Trophoblast cell (in vitro differentiated cells and primary cell): ENCODE results near the gene PIGL.

ENCODE experiments used
- DNase-seq, 2 donors: peaks; one replicate each; pipeline ENCODE4 v3.0.0-alpha.2; 2016
- H2AFZ ChIP-seq: 2 replicates; pipeline ENCODE4 v1.6.1; 2013; ENCODE audit warnings: low read length, moderate library complexity, mild to moderate bottlenecking; ENCODE audit not compliant: insufficient read depth, poor library complexity
- H2AK5ac ChIP-seq: 2 replicates; pipeline ENCODE4 v1.6.1; 2013; ENCODE audit warnings: mild to moderate bottlenecking, low read length
- H2BK120ac ChIP-seq: 2 replicates; pipeline ENCODE4 v1.6.1; 2013; ENCODE audit warnings: low read length, mild to moderate bottlenecking, moderate library complexity; ENCODE audit not compliant: insufficient read depth, poor library complexity
- H2BK12ac ChIP-seq: 2 replicates; pipeline ENCODE4 v1.6.1; 2013; ENCODE audit warnings: mild to moderate bottlenecking, low read length, moderate library complexity
- H2BK5ac ChIP-seq: 2 replicates; pipeline ENCODE4 v1.6.1; 2013; ENCODE audit warnings: low read length, low read depth, moderate library complexity, mild to moderate bottlenecking; ENCODE audit not compliant: poor library complexity
- H3K14ac ChIP-seq: 2 replicates; pipeline ENCODE4 v1.6.1; 2013; ENCODE audit warnings: mild to moderate bottlenecking, low read length
- H3K18ac ChIP-seq: 2 replicates; pipeline ENCODE4 v1.6.1; 2013; ENCODE audit warnings: mild to moderate bottlenecking, low read length
- H3K23ac ChIP-seq: 2 replicates; pipeline ENCODE4 v1.6.1; 2013; ENCODE audit warnings: low read length
- H3K27ac ChIP-seq: 2 replicates; pipeline ENCODE4 v1.5.1; 2013; ENCODE audit warnings: low read depth, mild to moderate bottlenecking, inconsistent platforms, low read length, moderate library complexity
- H3K27me3 ChIP-seq: 2 replicates; pipeline ENCODE4 v1.6.1; 2013; ENCODE audit warnings: inconsistent platforms, mild to moderate bottlenecking, low read length, moderate library complexity; ENCODE audit not compliant: insufficient read depth
- H3K36me3 ChIP-seq, 2 experiments: 1 replicate in 1 of 2; 2 replicates in 1 of 2; pipeline ENCODE4 v1.6.1; 2013; ENCODE audit warnings: low read length in 2 of 2, mild to moderate bottlenecking in 2 of 2, moderate library complexity in 1 of 2; ENCODE audit not compliant: insufficient read depth in 2 of 2, control insufficient read depth in 1 of 2
- H3K4ac ChIP-seq: 2 replicates; pipeline ENCODE4 v1.6.1; 2013; ENCODE audit warnings: low read depth, mild to moderate bottlenecking, low read length, moderate library complexity
- H3K4me1 ChIP-seq, 2 experiments: 1 replicate in 1 of 2; 2 replicates in 1 of 2; pipeline ENCODE4 v1.6.1; 2013; ENCODE audit warnings: low read length in 2 of 2, mild to moderate bottlenecking in 2 of 2, moderate library complexity in 1 of 2; ENCODE audit not compliant: insufficient read depth in 2 of 2, control insufficient read depth in 1 of 2
- H3K4me2 ChIP-seq: 2 replicates; pipeline ENCODE4 v1.6.1; 2013; ENCODE audit warnings: inconsistent platforms, mild to moderate bottlenecking, low read length, moderate library complexity
- H3K4me3 ChIP-seq: 2 replicates; pipeline ENCODE4 v1.5.1; 2013; ENCODE audit warnings: mild to moderate bottlenecking, low read depth, low read length, inconsistent platforms
- H3K79me1 ChIP-seq: one replicate; pipeline ENCODE4 v1.6.1; 2013; ENCODE audit warnings: low read length
- H3K79me2 ChIP-seq: 2 replicates; pipeline ENCODE4 v1.6.1; 2013; ENCODE audit warnings: low read length, mild to moderate bottlenecking; ENCODE audit not compliant: control insufficient read depth, insufficient read depth, poor library complexity
- H3K9ac ChIP-seq: 2 replicates; pipeline ENCODE4 v1.6.1; 2013; ENCODE audit warnings: mild to moderate bottlenecking, low read length
- H3K9me3 ChIP-seq: 2 replicates; pipeline ENCODE4 v1.6.1; 2013; ENCODE audit warnings: low read depth, mild to moderate bottlenecking, control low read depth, inconsistent platforms, low read length; ENCODE audit not compliant: insufficient read depth
- H4K12ac ChIP-seq: 2 replicates; pipeline ENCODE4 v1.6.1; 2013; ENCODE audit warnings: low read depth, mild to moderate bottlenecking, low read length, moderate library complexity
- H4K8ac ChIP-seq: 2 replicates; pipeline ENCODE4 v1.6.1; 2013; ENCODE audit warnings: low read depth, mild to moderate bottlenecking, low read length, moderate library complexity
- H4K91ac ChIP-seq: one replicate; pipeline ENCODE4 v1.6.1; 2013; ENCODE audit warnings: low read depth, mild to moderate bottlenecking, low read length, moderate library complexity
- WGBS: extraction: QIAGEN DNeasy Blood & Tissue Kit; methylation state at CpG from one replicate; pipeline ENCODE4 v1.1.7; 2013; ENCODE audit warnings: missing lambda C conversion rate; ENCODE audit not compliant: insufficient read length, insufficient coverage; ENCODE audit errors: extremely low coverage; 5-methylcytosine and 5-hydroxymethylcytosine counted together

The PIGL gene

GRCh38 chr17:16272111-16272840 lies 55.3 kb downstream of the PIGL start:
- no peak for DNase-seq
- H3K79me2 ChIP-seq, result no peaks in the 10 kb centered on the region
- H4K91ac ChIP-seq, result no peak overlapping the region
- H2BK120ac ChIP-seq, result no peak overlapping the region
- no peak overlapping the region for H2BK5ac ChIP-seq
- no peaks in the 10 kb centered on the region for H3K27me3 ChIP-seq
- no peak overlapping the region for H2AFZ ChIP-seq
- H3K4me1 ChIP-seq, result no peaks in the 10 kb centered on the region
- H3K79me1 ChIP-seq, result no peaks in the 10 kb centered on the region
- no CpG with 5 or more reads among the region's 3 CpGs for WGBS
- no peak overlapping the region for H3K4ac ChIP-seq
- H3K9ac ChIP-seq, result no peak overlapping the region
- no peaks in the 10 kb centered on the region for H3K9me3 ChIP-seq
- H2BK12ac ChIP-seq, result no peak overlapping the region
- H3K14ac ChIP-seq, result no peak overlapping the region
- no peak overlapping the region for H3K27ac ChIP-seq
- H3K4me3 ChIP-seq, result no peak overlapping the region
- H3K18ac ChIP-seq, result no peak overlapping the region
- no peak overlapping the region for H3K23ac ChIP-seq
- H3K36me3 ChIP-seq, result no peaks in the 10 kb centered on the region
- no peak overlapping the region for H4K8ac ChIP-seq
- H3K4me2 ChIP-seq, result no peak overlapping the region
- no peak overlapping the region for H4K12ac ChIP-seq
- no peak overlapping the region for H2AK5ac ChIP-seq

GRCh38 chr17:16273499-16273898 lies 56.5 kb downstream of the PIGL start:
- no peak overlapping the region for H2BK120ac ChIP-seq
- H2BK12ac ChIP-seq, result no peak overlapping the region
- H4K12ac ChIP-seq, result no peak overlapping the region
- no CpG with 5 or more reads among the region's 1 CpG for WGBS
- peaks cover 2% of the 10 kb centered on the region for H3K9me3 ChIP-seq
- no peak overlapping the region for H3K18ac ChIP-seq
- no peak overlapping the region for H3K23ac ChIP-seq
- no peak overlapping the region for H3K9ac ChIP-seq
- no peak overlapping the region for H3K14ac ChIP-seq
- no peaks in the 10 kb centered on the region for H3K4me1 ChIP-seq
- no peak overlapping the region for H2AK5ac ChIP-seq
- peaks cover 0 to 3% of the 10 kb centered on the region in 2 experiments for H3K36me3 ChIP-seq
- no peak overlapping the region for H3K4me3 ChIP-seq
- H4K8ac ChIP-seq, result no peak overlapping the region
- no peak for DNase-seq
- H3K79me1 ChIP-seq, result no peaks in the 10 kb centered on the region
- H3K4ac ChIP-seq, result no peak overlapping the region
- H3K4me2 ChIP-seq, result no peak overlapping the region
- H3K79me2 ChIP-seq, result no peaks in the 10 kb centered on the region
- no peak overlapping the region for H2BK5ac ChIP-seq
- H3K27me3 ChIP-seq, result no peaks in the 10 kb centered on the region
- H2AFZ ChIP-seq, result no peak overlapping the region
- H3K27ac ChIP-seq, result no peak overlapping the region
- H4K91ac ChIP-seq, result no peak overlapping the region

- Histone ChIP-seq H3K79me1 (no peaks in the 10 kb centered on the region), H3K27ac (no peak overlapping the region), H3K9me3 (peaks cover 2% of the 10 kb centered on the region), H2AK5ac (no peak overlapping the region), H3K36me3 (peaks cover 0 to 3% of the 10 kb centered on the region in 2 experiments), H4K8ac (no peak overlapping the region), H3K4me1 (no peaks in the 10 kb centered on the region), H4K91ac (no peak overlapping the region), H2BK5ac (no peak overlapping the region), H3K4me2 (no peak overlapping the region), H3K9ac (no peak overlapping the region), H2BK120ac (no peak overlapping the region), H3K4me3 (no peak overlapping the region), H4K12ac (no peak overlapping the region), H3K18ac (no peak overlapping the region), H3K23ac (no peak overlapping the region), H3K79me2 (no peaks in the 10 kb centered on the region), H3K4ac (no peak overlapping the region), H2AFZ (no peak overlapping the region), H3K14ac (no peak overlapping the region), H2BK12ac (no peak overlapping the region), H3K27me3 (no peaks in the 10 kb centered on the region)
- DNase-seq, result no peak
- no CpG with 5 or more reads among the region's 6 CpGs for WGBS
Observed at GRCh38 chr17:16273929-16274339, 56.9 kb downstream of the PIGL start.

GRCh38 chr17:16275024-16275423 lies 58.0 kb downstream of the PIGL start:
- no peak overlapping the region for H3K9ac ChIP-seq
- H3K4me3 ChIP-seq, result no peak overlapping the region
- H4K12ac ChIP-seq, result no peak overlapping the region
- no CpG with 5 or more reads among the region's 5 CpGs for WGBS
- no peak overlapping the region for H2BK120ac ChIP-seq
- no peak overlapping the region for H3K4me2 ChIP-seq
- DNase-seq, result no peak
- H3K14ac ChIP-seq, result no peak overlapping the region
- no peaks in the 10 kb centered on the region for H3K79me2 ChIP-seq
- H3K4ac ChIP-seq, result no peak overlapping the region
- no peak overlapping the region for H3K18ac ChIP-seq
- H3K79me1 ChIP-seq, result no peaks in the 10 kb centered on the region
- no peak overlapping the region for H2AK5ac ChIP-seq
- no peak overlapping the region for H3K27ac ChIP-seq
- H3K27me3 ChIP-seq, result no peaks in the 10 kb centered on the region
- no peak overlapping the region for H4K8ac ChIP-seq
- H2BK5ac ChIP-seq, result no peak overlapping the region
- H4K91ac ChIP-seq, result no peak overlapping the region
- H2AFZ ChIP-seq, result no peak overlapping the region
- H3K4me1 ChIP-seq, result no peaks in the 10 kb centered on the region
- no peak overlapping the region for H3K23ac ChIP-seq
- peaks cover 0 to 3% of the 10 kb centered on the region in 2 experiments for H3K36me3 ChIP-seq
- H3K9me3 ChIP-seq, result peaks cover 2% of the 10 kb centered on the region
- H2BK12ac ChIP-seq, result no peak overlapping the region
